NK-92 treated with Interleukin-12 subunit alpha and Interleukin-12 subunit beta, amount 100 ng/mL, for 24 hours (cell line): ENCODE data around the gene LTBP3.

ENCODE experiments used
- DNase-seq: peaks from one replicate; lab custom pipeline; 2025; lab: John Stamatoyannopoulos, UW

LTBP3 gene

GRCh38 chr11:65506772-65507505 is 51.2 kb downstream of the LTBP3 start:
- DNase-seq, result peak; percentile 28

DNA sequence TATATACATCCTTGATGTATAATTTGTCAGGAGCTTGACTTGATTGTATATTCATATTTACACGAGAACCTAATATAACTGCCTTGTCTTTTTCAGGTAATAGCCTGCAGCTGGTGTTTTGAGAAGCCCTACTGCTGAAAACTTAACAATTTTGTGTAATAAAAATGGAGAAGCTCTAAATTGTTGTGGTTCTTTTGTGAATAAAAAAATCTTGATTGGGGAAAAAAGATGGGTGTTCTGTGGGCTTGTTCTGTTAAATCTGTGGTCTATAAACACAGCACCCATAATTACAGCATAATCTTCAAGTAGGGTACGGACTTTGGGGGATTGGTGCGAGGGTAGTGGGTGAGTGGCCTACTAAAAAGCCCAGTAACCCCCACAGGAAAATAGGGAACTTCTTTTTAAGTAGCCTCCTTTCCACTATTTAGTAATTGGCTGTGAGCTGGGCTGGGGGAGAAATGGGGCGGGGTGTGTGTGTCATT is 51.8 kb downstream of the LTBP3 start:
- DNase-seq, result no peak

GRCh38 chr11:65505466-65506289 is 52.5 kb downstream of the LTBP3 start:
- DNase-seq, result no peak

GRCh38 chr11:65504674-65505465 is 53.3 kb downstream of the LTBP3 start:
- no peak for DNase-seq

DNA sequence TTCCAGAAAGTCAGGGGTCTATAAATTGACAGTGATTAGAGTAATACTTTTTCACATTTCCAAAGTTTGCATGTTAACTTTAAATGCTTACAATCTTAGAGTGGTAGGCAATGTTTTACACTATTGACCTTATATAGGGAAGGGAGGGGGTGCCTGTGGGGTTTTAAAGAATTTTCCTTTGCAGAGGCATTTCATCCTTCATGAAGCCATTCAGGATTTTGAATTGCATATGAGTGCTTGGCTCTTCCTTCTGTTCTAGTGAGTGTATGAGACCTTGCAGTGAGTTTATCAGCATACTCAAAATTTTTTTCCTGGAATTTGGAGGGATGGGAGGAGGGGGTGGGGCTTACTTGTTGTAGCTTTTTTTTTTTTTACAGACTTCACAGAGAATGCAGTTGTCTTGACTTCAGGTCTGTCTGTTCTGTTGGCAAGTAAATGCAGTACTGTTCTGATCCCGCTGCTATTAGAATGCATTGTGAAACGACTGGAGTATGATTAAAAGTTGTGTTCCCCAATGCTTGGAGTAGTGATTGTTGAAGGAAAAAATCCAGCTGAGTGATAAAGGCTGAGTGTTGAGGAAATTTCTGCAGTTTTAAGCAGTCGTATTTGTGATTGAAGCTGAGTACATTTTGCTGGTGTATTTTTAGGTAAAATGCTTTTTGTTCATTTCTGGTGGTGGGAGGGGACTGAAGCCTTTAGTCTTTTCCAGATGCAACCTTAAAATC is 54.0 kb downstream of the LTBP3 start:
- DNase-seq, result no peak

DNA sequence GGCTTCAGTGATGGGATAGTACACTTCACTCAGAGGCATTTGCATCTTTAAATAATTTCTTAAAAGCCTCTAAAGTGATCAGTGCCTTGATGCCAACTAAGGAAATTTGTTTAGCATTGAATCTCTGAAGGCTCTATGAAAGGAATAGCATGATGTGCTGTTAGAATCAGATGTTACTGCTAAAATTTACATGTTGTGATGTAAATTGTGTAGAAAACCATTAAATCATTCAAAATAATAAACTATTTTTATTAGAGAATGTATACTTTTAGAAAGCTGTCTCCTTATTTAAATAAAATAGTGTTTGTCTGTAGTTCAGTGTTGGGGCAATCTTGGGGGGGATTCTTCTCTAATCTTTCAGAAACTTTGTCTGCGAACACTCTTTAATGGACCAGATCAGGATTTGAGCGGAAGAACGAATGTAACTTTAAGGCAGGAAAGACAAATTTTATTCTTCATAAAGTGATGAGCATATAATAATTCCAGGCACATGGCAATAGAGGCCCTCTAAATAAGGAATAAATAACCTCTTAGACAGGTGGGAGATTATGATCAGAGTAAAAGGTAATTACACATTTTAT is 54.7 kb downstream of the LTBP3 start:
- DNase-seq, result no peak

- no peak for DNase-seq
Measured at GRCh38 chr11:65502555-65503367, 55.4 kb downstream of the LTBP3 start.

DNA sequence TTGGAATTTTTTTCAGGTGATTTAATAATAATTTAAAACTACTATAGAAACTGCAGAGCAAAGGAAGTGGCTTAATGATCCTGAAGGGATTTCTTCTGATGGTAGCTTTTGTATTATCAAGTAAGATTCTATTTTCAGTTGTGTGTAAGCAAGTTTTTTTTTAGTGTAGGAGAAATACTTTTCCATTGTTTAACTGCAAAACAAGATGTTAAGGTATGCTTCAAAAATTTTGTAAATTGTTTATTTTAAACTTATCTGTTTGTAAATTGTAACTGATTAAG is 55.9 kb downstream of the LTBP3 start:
- DNase-seq, result no peak

DNA sequence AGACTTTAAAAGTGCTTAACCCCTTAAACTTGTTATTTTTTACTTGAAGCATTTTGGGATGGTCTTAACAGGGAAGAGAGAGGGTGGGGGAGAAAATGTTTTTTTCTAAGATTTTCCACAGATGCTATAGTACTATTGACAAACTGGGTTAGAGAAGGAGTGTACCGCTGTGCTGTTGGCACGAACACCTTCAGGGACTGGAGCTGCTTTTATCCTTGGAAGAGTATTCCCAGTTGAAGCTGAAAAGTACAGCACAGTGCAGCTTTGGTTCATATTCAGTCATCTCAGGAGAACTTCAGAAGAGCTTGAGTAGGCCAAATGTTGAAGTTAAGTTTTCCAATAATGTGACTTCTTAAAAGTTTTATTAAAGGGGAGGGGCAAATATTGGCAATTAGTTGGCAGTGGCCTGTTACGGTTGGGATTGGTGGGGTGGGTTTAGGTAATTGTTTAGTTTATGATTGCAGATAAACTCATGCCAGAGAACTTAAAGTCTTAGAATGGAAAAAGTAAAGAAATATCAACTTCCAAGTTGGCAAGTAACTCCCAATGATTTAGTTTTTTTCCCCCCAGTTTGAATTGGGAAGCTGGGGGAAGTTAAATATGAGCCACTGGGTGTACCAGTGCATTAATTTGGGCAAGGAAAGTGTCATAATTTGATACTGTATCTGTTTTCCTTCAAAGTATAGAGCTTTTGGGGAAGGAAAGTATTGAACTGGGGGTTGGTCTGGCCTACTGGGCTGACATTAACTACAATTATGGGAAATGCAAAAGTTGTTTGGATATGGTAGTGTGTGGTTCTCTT is 56.5 kb downstream of the LTBP3 start:
- no peak for DNase-seq

DNA sequence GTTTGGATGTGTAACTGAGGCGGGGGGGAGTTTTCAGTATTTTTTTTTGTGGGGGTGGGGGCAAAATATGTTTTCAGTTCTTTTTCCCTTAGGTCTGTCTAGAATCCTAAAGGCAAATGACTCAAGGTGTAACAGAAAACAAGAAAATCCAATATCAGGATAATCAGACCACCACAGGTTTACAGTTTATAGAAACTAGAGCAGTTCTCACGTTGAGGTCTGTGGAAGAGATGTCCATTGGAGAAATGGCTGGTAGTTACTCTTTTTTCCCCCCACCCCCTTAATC is 57.0 kb downstream of the LTBP3 start:
- no peak for DNase-seq

DNA sequence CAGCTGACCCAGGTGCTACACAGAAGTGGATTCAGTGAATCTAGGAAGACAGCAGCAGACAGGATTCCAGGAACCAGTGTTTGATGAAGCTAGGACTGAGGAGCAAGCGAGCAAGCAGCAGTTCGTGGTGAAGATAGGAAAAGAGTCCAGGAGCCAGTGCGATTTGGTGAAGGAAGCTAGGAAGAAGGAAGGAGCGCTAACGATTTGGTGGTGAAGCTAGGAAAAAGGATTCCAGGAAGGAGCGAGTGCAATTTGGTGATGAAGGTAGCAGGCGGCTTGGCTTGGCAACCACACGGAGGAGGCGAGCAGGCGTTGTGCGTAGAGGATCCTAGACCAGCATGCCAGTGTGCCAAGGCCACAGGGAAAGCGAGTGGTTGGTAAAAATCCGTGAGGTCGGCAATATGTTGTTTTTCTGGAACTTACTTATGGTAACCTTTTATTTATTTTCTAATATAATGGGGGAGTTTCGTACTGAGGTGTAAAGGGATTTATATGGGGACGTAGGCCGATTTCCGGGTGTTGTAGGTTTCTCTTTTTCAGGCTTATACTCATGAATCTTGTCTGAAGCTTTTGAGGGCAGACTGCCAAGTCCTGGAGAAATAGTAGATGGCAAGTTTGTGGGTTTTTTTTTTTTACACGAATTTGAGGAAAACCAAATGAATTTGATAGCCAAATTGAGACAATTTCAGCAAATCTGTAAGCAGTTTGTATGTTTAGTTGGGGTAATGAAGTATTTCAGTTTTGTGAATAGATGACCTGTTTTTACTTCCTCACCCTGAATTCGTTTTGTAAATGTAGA is 57.6 kb downstream of the LTBP3 start:
- peak; percentile 23 for DNase-seq

DNA sequence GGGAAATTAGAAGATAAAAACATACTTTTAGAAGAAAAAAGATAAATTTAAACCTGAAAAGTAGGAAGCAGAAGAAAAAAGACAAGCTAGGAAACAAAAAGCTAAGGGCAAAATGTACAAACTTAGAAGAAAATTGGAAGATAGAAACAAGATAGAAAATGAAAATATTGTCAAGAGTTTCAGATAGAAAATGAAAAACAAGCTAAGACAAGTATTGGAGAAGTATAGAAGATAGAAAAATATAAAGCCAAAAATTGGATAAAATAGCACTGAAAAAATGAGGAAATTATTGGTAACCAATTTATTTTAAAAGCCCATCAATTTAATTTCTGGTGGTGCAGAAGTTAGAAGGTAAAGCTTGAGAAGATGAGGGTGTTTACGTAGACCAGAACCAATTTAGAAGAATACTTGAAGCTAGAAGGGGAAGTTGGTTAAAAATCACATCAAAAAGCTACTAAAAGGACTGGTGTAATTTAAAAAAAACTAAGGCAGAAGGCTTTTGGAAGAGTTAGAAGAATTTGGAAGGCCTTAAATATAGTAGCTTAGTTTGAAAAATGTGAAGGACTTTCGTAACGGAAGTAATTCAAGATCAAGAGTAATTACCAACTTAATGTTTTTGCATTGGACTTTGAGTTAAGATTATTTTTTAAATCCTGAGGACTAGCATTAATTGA is 58.3 kb downstream of the LTBP3 start:
- no peak for DNase-seq

DNA sequence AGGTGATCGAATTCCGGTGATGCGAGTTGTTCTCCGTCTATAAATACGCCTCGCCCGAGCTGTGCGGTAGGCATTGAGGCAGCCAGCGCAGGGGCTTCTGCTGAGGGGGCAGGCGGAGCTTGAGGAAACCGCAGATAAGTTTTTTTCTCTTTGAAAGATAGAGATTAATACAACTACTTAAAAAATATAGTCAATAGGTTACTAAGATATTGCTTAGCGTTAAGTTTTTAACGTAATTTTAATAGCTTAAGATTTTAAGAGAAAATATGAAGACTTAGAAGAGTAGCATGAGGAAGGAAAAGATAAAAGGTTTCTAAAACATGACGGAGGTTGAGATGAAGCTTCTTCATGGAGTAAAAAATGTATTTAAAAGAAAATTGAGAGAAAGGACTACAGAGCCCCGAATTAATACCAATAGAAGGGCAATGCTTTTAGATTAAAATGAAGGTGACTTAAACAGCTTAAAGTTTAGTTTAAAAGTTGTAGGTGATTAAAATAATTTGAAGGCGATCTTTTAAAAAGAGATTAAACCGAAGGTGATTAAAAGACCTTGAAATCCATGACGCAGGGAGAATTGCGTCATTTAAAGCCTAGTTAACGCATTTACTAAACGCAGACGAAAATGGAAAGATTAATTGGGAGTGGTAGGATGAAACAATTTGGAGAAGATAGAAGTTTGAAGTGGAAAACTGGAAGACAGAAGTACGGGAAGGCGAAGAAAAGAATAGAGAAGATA is 59.0 kb downstream of the LTBP3 start, which contains the start of gene MALAT1:
MALAT1 (plus strand) TSS at position 69 of the 736 bp plus-strand sequence.
- peak; percentile 81 for DNase-seq

DNA sequence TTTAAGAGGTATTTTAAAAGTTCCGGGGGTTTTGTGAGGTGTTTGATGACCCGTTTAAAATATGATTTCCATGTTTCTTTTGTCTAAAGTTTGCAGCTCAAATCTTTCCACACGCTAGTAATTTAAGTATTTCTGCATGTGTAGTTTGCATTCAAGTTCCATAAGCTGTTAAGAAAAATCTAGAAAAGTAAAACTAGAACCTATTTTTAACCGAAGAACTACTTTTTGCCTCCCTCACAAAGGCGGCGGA is 59.5 kb downstream of the LTBP3 start:
- DNase-seq, result no peak

DNA sequence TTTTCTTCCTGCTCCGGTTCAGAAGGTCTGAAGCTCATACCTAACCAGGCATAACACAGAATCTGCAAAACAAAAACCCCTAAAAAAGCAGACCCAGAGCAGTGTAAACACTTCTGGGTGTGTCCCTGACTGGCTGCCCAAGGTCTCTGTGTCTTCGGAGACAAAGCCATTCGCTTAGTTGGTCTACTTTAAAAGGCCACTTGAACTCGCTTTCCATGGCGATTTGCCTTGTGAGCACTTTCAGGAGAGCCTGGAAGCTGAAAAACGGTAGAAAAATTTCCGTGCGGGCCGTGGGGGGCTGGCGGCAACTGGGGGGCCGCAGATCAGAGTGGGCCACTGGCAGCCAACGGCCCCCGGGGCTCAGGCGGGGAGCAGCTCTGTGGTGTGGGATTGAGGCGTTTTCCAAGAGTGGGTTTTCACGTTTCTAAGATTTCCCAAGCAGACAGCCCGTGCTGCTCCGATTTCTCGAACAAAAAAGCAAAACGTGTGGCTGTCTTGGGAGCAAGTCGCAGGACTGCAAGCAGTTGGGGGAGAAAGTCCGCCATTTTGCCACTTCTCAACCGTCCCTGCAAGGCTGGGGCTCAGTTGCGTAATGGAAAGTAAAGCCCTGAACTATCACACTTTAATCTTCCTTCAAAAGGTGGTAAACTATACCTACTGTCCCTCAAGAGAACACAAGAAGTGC is 60.0 kb downstream of the LTBP3 start:
- peak; percentile 44 for DNase-seq

- DNase-seq, result peak; percentile 98
Measured at GRCh38 chr11:65497141-65498041, 60.8 kb downstream of the LTBP3 start.
